Kidney tubule cell (primary cell): ENCODE results near the gene SLC4A2.

Experiments used
- DNase-seq: peaks from one replicate; pipeline ENCODE4 v3.0.0-alpha.2; 2018; ENCODE audit warnings: low spot score

The SLC4A2 gene

DNA sequence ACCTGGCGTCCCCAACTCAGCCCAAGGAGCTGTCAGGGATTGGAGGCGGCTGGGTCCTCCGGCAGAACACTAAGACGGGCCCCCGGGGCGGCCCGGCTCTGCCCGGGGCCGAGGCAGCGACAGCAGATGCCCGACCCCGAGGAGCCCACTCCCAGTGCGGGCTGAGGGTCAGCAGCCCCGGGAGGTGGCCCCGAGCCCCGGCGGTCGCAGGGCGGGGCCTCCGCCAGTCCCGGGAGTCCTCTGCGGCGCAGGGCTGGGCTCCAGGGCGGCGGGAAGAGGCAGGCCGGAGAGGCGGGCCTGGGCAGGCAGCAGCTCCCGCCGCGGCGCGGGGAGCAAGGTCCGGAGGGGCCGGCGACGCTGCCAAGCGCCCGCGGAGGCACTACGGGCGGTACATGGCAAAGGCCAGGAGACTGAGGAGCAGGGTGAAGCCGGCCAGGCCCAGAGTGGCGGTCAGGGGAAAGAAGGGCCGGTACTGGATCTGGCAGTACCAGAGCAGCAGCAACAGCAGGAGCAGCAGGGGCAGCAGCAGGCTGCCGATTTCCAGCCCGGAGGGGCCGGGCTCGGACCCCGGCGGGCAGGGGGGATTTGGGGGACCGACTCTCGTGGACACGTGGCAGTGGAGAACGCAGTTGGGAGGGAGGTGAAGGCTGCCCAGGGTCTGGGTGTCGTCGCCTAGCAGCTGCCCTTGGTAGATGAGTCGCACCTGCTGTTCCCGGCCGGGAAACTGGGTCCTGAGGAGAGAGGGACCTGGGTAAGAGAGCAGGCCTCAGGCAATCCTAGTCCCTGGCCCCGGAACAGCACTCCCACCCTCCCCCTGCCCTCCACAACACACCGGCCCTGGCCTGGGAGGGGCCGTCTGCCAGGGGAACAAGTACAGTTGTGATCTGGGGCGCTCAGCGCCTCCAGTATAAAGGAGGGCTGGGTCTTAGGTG is 22.0 kb downstream of the SLC4A2 start:
- DNase-seq: peak; percentile 50

DNA sequence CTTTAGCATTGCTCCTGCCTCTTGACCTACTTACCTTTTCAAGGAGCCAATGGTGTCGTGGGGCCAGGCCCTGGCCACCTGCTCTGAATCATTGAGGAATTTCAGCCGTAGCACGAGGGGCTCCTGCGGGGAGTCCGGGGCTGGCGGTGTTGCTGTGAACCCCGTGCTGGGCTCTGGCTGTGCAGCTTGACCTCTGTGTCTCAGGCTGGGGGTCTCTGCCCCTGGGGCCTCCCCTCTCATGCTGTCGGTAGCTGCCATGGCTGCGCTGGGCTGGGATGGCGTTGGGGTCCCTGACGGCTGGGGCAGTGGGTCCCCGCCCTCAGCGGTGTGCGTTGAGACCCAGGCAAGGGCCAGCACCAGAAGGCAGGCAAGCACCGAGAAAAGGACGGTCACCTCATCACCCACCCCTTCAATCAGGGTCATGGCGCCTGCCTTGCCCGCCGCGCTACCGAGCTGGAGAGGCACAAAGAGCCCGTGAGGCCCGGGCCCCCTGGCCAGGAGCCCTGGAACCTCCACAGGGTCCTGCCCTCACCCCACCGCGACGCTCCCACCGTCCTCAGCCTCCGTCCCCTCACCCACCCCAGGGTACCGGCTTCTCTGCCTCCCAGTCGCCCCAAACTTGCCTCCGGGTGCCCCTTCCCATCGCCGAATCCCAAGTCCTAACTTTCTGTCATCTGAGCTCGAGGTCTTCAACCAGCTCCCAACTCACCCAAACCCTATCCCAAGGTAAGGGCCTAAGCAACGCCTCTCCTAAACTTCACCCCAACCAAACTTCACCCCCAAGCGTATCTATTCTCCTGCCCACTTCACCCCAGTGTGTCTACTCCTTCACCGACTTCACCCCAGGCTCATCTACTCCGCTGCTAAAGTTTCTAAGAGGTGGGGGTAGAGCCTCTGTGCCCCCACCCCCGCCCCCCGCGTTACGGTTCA is 23.0 kb downstream of the SLC4A2 start:
- DNase-seq: no peak

GRCh38 chr7:151083071-151083823 is 23.9 kb downstream of the SLC4A2 start, which contains the start of gene TMUB1:
TSS of gene TMUB1 (minus strand) at chr7:151083493. CDS start at chr7:151082563, 930 bp downstream.
- DNase-seq: peak; percentile 73

DNA sequence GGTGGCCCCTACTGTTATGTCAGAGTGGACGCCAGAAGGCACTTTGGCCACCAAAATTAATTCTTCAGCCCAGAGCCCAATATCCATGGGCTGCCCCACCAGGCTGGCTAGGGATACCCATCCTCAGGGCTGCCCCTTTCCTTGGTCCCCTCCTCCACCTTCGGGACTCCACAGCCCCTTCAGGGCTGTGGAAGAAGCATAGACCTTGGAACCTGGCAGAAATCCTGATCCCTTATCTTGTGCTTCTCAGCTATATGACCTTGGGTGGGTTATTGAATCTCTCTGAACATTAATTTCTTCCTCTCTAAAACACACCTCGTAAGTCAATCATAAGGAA is 24.4 kb downstream of the SLC4A2 start:
- no peak for DNase-seq

DNA sequence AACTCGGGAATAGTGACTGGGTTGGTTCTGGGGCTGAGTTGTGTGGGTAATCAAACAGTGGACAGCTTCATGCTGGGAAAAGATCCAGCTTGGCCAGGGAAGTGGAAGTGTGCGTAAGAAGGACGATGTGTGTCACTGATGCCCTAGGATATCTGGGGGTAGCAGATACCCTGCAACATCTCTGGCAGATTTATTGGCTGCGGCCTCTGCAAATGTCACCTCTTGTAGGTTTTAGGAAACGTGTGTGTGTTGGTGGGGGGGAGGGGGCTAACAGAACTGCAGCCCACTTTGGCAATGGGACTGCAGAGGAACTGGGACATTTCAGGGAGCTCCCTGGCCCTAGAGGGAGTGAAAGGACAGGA is 25.9 kb downstream of the SLC4A2 start:
- no peak for DNase-seq

DNA sequence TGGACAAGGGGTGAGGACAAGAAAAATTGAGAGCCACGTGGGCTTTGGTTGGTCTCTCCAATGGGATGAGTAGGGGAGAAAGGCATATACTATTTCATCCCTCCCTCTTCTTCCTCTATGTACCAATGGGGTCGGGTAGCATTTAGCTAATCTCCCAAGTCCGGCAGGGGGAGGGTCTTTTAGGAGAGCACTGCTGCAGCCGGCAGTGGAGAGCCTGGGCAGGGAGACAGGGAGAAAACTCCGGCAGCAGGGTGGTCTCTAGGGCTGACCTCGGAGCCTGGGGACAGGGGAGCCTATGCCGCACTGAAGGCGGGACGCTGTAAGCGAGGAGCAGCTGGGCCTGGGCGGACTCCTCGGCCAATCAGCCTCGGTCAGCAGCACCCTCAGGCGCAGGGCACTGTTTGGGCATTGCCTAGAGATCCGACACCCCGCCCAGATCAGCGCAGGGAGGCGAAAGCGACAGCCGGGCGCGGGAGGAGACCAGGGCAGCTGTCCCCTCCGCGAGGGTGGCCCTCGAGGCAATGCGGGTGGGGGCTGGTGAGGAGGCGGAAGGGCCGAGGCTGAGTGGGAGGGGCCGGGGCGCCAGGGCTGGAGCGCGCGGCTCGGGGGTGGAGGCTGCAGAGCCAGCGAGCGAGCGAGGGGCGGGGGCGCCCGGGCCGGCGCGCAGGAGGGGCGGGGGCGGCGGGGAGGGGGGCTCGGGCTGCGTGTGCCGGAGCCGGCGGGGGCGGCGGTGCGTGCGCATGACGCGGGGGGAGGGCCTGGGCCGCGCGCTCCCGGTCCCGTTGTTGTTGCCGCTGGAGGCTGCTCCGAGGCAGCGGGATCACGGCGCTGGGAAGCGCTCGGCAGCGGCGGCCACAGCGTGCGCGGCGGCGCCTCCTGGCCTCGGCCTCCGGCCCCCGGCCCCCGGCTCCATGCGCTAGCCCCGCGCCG is 26.6 kb downstream of the SLC4A2 start, which contains the start of gene AGAP3:
Gene AGAP3 (plus strand): TSS at position 785 of the 930 bp plus-strand sequence. CDS start 267 bp downstream, outside the sequence.
- peak; percentile 81 for DNase-seq

DNA sequence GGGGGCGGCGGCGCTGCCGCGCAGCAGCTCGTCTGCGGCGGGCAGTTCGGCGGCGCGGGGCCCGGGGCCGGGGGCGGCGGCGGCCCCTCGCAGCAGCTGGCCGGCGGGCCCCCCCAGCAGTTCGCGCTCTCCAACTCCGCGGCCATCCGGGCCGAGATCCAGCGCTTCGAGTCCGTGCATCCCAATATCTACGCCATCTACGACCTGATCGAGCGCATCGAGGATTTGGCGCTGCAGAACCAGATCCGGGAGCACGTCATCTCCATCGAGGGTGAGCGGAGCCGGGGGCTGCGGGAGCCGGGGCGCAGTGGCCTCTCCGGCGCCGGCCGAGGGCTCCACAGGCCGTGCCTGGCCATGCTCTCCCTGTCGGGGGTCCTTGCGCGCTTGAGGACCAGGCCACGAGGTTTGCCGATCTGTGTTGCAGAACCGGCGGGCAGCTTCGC is 27.4 kb downstream of the SLC4A2 start:
- peak; percentile 43 for DNase-seq

DNA sequence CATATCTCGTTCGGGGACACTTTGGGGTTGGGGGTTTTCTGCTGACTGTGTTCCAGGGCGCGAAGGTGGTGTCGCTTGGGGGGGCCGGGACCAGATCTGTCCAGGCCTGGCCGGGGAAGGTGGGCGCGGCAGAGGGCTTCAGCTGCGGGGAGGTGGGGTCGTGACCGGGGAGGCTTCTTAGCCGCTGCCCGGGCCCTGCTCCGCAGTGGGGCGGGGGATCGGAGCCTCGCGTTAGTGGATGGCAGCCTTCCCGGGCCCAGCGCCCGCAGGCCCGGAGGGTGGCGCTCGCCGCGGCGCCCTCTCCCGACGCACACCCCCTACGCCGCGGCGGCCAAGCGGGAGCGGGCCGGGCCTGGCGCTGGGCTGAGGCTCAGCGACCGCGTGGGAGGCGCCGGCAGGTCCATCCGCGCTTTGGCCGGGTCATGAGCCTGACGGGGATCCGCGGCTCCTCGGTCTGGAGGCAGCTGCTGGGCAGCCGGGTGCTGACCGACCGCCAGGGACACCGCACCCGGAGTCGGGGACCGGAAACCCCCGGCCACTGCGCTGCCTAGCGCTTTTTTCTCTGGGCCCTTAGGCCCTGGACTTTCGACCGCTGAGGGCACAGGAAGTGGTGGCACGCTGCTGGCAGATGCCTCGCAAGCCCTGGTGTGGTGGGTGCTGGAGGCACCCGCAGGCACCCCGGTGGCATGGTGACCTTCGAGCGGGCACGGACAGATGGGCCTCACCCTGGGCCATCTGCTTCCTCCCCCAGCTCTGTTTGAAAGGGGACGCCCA is 28.0 kb downstream of the SLC4A2 start:
- DNase-seq: peak; percentile 70

DNA sequence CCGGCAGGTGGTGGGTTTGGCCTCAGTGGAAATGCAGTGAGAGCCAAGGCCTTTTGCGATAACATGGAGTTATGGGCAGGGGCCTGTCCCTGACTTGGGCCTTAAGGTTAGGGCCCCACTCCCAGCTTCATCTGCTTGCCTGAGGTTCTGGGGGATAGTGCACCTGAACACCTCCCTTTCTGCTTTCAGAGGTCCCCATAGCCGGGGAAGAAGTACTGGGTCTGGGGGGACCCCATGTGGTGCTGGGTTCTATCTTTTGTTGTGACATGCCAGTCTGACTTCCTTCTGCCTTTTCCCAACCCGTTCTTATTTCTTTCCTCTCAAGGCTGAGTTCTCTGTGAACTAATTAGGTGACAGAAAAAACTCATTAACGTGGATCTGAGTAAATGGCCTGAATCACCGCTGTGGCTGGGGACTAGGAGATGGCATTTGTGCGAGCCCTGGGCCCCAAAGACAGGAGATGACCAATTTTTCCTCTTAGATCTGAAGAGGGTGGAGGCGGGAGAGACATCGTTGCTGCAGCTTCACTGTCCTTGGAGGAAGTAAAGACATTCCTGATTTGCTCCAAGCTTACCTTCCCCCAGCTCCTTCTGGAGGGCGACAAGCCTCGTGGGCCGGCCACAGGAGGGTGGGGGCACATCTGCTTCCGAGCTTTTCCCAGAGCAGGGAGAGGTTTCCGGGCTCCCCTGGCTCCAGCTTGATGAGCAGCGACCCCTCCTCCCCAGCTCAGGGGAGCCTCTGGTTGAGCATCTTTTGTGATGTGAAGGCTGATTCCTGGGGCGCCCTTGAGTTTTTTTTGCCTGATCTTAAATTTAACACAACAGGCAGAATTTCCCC is 28.8 kb downstream of the SLC4A2 start:
- DNase-seq: peak; percentile 31

DNA sequence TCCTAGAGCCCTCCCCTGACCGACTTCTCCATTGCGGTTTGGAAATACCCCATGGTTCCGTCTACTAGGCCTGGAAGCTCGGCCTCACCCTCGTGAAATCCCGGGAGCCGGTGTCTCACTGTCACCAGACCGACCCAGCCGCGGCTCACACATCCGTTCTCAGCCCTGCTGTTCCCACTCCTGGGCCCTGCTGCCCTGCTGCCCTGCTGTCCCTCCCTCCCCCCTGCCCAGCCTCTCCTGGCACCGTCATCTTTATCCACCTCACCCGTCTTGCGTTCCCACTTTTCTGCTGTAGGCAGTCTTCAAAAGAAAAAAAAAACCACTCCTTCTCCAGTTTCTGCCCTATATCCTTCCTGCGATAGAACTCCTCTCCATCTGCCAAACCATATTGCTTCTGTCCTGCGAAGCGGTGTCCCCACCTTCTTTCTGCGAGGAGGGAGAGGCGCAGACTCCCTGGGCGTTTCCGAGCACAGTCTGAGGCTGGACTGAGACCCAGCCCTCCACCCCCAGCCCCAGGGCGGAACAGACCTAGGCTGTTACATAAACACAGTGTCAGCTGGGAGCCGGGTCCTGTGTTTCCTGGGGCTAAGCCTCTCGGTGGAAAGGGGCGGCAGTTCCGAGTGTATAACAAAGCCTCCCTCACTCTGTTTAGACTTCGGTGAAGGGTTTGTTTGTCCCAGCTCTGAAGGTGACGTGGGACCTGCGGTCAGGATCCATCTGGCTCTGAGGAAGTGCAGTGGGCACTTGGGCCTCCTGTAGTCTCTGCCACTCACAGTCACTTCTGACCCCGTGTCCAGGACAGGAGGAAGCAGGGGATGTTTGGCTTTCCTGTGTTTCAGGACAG is 29.7 kb downstream of the SLC4A2 start:
- peak; percentile 47 for DNase-seq

GRCh38 chr7:151089893-151090730 is 30.7 kb downstream of the SLC4A2 start:
- DNase-seq: no peak

DNA sequence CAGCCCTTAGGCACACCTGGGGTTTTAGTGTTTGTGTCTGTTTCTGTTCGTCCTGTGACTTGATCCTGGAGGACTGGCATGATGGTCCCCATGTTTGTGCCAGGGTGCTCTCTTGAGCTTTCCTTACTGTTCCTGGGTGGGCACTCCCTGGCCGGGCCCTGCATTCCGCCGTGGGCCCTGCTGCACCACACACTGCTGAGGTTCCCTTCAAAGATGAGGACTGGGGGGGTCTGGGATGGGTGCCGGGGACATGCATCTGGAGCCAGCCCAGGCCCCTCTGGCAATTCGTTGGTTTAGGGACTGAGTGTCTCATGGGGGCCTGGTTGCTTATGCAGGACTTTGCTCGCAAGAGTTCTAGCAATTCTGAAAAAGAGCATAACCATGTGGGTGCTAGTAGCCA is 31.6 kb downstream of the SLC4A2 start:
- DNase-seq: no peak

- peak; percentile 27 for DNase-seq
These were observed 32.0 kb downstream of the SLC4A2 start for GRCh38 chr7:151091431-151091830.

DNA sequence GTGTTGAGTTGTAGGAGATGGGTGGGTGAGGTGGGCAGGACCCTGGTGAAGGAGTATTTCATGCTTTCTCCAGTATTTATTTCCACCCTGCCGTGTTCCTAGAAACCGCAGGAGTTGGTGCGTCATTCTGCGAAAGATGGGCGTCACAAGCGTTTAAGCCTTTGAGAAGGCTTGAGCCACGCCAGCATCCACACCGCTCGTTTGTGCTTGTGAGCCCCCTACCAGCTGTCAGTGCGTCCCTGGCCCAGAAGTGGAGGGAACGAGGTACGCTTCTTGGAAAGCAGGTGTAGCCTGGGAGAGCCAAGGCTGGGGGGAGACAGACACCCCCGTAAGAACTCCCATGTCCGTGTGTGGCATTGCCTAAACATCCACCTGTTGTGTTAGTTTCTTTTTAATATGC is 32.6 kb downstream of the SLC4A2 start:
- no peak for DNase-seq

- no peak for DNase-seq
These were observed 34.4 kb downstream of the SLC4A2 start for GRCh38 chr7:151093748-151094147.

- peak; percentile 81 for DNase-seq
These were observed 35.3 kb downstream of the SLC4A2 start for GRCh38 chr7:151094675-151095074.

DNA sequence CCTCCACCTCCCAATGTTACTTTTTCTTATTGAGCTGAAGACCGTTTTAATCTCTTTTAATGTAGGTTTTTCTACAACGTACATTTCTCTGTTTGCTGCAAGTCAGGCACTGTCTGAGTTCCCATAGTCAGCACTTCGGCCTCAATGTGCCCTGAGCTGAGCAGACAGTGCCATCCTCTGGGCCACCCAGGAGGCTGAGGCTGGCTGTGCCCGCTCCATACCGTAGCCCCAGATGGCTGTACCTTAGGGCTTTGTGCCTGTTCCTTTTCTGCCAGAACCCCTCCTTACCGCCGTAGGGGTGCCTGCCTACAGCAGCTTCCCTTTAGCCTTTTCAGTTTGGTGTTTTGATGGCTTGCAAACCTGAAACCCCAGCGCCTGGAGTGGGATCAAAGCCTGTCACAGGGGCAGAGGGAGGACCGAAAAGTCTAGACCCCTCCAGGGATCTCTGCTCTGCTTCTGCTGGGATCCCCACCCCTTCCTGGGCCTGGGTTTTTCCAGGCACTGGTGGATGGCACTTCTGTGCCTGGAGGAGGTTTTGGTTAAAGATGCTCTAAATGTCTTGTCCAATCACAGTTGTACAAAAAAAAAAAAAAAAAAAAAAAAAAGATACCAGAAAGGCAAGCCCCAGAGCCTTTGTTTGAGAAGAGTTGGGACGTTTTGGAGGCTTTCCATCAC is 35.9 kb downstream of the SLC4A2 start:
- DNase-seq: no peak
